NCI-H748 treated with DMSO at 0.1 percent for 48 hours (cell line): Measurements from ENCODE around the gene RAET1L.
"Not testable (repeated sequence)": the region's sequence is repeated elsewhere in the genome, so short reads cannot be mapped to it uniquely, and the experiment has no call there.

Experiments used
- DNase-seq: peaks from one replicate; lab custom pipeline; 2025; lab: John Stamatoyannopoulos, UW

The RAET1L gene

GRCh38 chr6:149991472-149991795 is 33.9 kb downstream of the RAET1L start:
- not testable (repeated sequence) for DNase-seq

- DNase-seq, result no peak
Observed at GRCh38 chr6:149990661-149991471, 34.5 kb downstream of the RAET1L start.

GRCh38 chr6:149990212-149990660 is 35.1 kb downstream of the RAET1L start:
- DNase-seq, result no peak

- no peak for DNase-seq
Observed at GRCh38 chr6:149988550-149989346, 36.6 kb downstream of the RAET1L start.

GRCh38 chr6:149987602-149988107 is 37.7 kb downstream of the RAET1L start:
- no peak for DNase-seq

- no peak for DNase-seq
Observed at GRCh38 chr6:149985481-149985937, 39.8 kb downstream of the RAET1L start.

GRCh38 chr6:149984773-149985172 is 40.6 kb downstream of the RAET1L start:
- no peak for DNase-seq

GRCh38 chr6:149983145-149983544 is 42.2 kb downstream of the RAET1L start:
- no peak for DNase-seq

GRCh38 chr6:149979293-149979692 is 46.0 kb downstream of the RAET1L start:
- DNase-seq, result no peak

GRCh38 chr6:149978610-149979009 is 46.7 kb downstream of the RAET1L start:
- no peak for DNase-seq

- no peak for DNase-seq
Observed at GRCh38 chr6:149977221-149977620, 48.1 kb downstream of the RAET1L start.

GRCh38 chr6:149975400-149975799 is 49.9 kb downstream of the RAET1L start:
- no peak for DNase-seq

GRCh38 chr6:149974825-149975224 is 50.5 kb downstream of the RAET1L start:
- no peak for DNase-seq

- DNase-seq, result not testable (repeated sequence)
Observed at GRCh38 chr6:149974394-149974793, 50.9 kb downstream of the RAET1L start.

GRCh38 chr6:149969635-149970034 is 55.7 kb downstream of the RAET1L start:
- DNase-seq, result no peak

GRCh38 chr6:149968909-149969308 is 56.4 kb downstream of the RAET1L start:
- not testable (repeated sequence) for DNase-seq
